Tibial nerve (tissue), 4 donors: ENCODE data around the gene NTNG2. TPM values are rescaled to one million over a fixed set of nuclear protein-coding genes. Genes with fewer than 3 reads are reported as not detected.
A peak's percentile ranks its signal among the peaks of the same experiment; 100 is the strongest.

Source experiments
- DNase-seq, 2 donors: peaks; one replicate each; pipeline ENCODE4 v3.0.0-alpha.2; 2019; ENCODE audit warnings: low spot score in 2 of 2
- H3K27ac ChIP-seq, 4 donors: fragments of 200-600 bp; sonication (generic) in 3 of 4; one replicate each; pipeline ENCODE4 v1.5.1; 2017 to 2019; ENCODE audit warnings: mild to moderate bottlenecking in 1 of 4
- H3K27me3 ChIP-seq, 2 donors: fragments of 200-600 bp; sonication (generic) in 1 of 2; one replicate each; pipeline versions ENCODE4 v1.5.1 to v1.6.0; 2017 to 2019
- H3K36me3 ChIP-seq, 3 donors: fragments of 200-600 bp; sonication (generic); one replicate each; pipeline ENCODE4 v1.5.1; 2018 to 2019
- H3K4me1 ChIP-seq, 4 donors: fragments of 200-600 bp; sonication (generic) in 3 of 4; one replicate each; pipeline ENCODE4 v1.5.1; 2017 to 2019
- H3K4me3 ChIP-seq, 4 donors: fragments of 200-600 bp; sonication (generic) in 3 of 4; one replicate each; pipeline ENCODE4 v1.5.1; 2017 to 2019; ENCODE audit warnings: mild to moderate bottlenecking in 1 of 4, moderate library complexity in 1 of 4
- H3K9me3 ChIP-seq, 4 donors: fragments of 200-600 bp; sonication (generic) in 3 of 4; one replicate each; pipeline ENCODE4 v1.5.1; 2017 to 2019
- CTCF ChIP-seq, 5 experiments: fragments of 200-600 bp in 3 of 5; fragments of 450-650 bp in 2 of 5; sonication (generic) in 3 of 5; IDR thresholded peaks; one replicate each; pipeline ENCODE4 v1.5.1; 2016 to 2019; ENCODE audit warnings: antibody characterized with exemption in 5 of 5, mild to moderate bottlenecking in 3 of 5, moderate library complexity in 2 of 5
- EP300 ChIP-seq, 2 donors: sonication (generic); formaldehyde crosslinking; IDR thresholded peaks; one replicate each; pipeline ENCODE4 v1.6.1; 2017; ENCODE audit warnings: antibody characterized with exemption in 2 of 2, mild to moderate bottlenecking in 1 of 2
- POLR2A ChIP-seq, 2 donors: fragments of 450-650 bp; IDR thresholded peaks; one replicate each; pipeline ENCODE4 v1.6.1; 2017; ENCODE audit warnings: antibody characterized with exemption in 2 of 2, mild to moderate bottlenecking in 2 of 2, moderate library complexity in 2 of 2
- WGBS, 2 donors: methylation state at CpG; one replicate each; pipeline ENCODE4 v1.1.5; 2018; 5-methylcytosine and 5-hydroxymethylcytosine counted together
- total RNA-seq, 4 donors: library from RNA; depleted of rRNA; stranded (reverse); fragments of >200 nt; gene quantifications; one replicate each; pipeline ENCODE4 v1.1.0, GENCODE V29; 2016

The NTNG2 gene
- total RNA-seq, 4 donors from 2014 or later, result 0.63 to 21.4 (median 1.0) TPM

GRCh38 chr9:132168851-132169250 is 7.0 kb downstream of the NTNG2 start:
- 59 to 73% methylated on average over 6 to 7 of the region's 7 CpGs for WGBS, 2 donors

GRCh38 chr9:132169672-132170392 is 8.0 kb downstream of the NTNG2 start:
- TF ChIP-seq CTCF (IDR thresholded peaks at IDR 0.05), result peak; percentile 67 to 75 (median 74)
- TF ChIP-seq POLR2A (IDR thresholded peaks at IDR 0.05), result no peak

More at GRCh38 chr9:132168851-132169250, 7.0 kb downstream of the NTNG2 start:
- no peaks in the 10 kb centered on the region for H3K9me3 ChIP-seq
- H3K4me3 ChIP-seq, result no peak overlapping the region
- H3K36me3 ChIP-seq, result no peaks in the 10 kb centered on the region
- H3K27ac ChIP-seq, result no peak overlapping the region
- peaks cover 0 to 17% (median 8%) of the 10 kb centered on the region in 4 donors for H3K4me1 ChIP-seq
- no peak for DNase-seq
- peaks cover 0 to 80% of the 10 kb centered on the region in 2 donors for H3K27me3 ChIP-seq
- TF ChIP-seq EP300 (IDR thresholded peaks at IDR 0.05) (no peak), POLR2A (IDR thresholded peaks at IDR 0.05) (no peak), CTCF (IDR thresholded peaks at IDR 0.05) (no peak)

GRCh38 chr9:132171702-132172101 is 9.8 kb downstream of the NTNG2 start:
- TF ChIP-seq CTCF (IDR thresholded peaks at IDR 0.05) (no peak), POLR2A (IDR thresholded peaks at IDR 0.05) (no peak), EP300 (IDR thresholded peaks at IDR 0.05) (no peak)
- WGBS, 2 donors, result 67 to 70% methylated on average over 7 of the region's 7 CpGs
- H3K9me3 ChIP-seq, result peaks cover 0 to 5% (median 0%) of the 10 kb centered on the region in 4 donors
- H3K4me1 ChIP-seq, result no peaks in the 10 kb centered on the region
- no peak for DNase-seq
- H3K27ac ChIP-seq, result no peak overlapping the region
- no peak overlapping the region for H3K4me3 ChIP-seq
- H3K27me3 ChIP-seq, result peaks cover 0 to 56% of the 10 kb centered on the region in 2 donors
- H3K36me3 ChIP-seq, result no peaks in the 10 kb centered on the region

More at GRCh38 chr9:132169672-132170392, 8.0 kb downstream of the NTNG2 start:
- peaks cover 0 to 8% (median 1%) of the 10 kb centered on the region in 4 donors for H3K4me1 ChIP-seq
- H3K4me3 ChIP-seq, result no peak overlapping the region
- no peaks in the 10 kb centered on the region for H3K36me3 ChIP-seq
- no peaks in the 10 kb centered on the region for H3K9me3 ChIP-seq
- H3K27ac ChIP-seq, result no peak overlapping the region
- no peak for DNase-seq
- WGBS, 2 donors, result 28 to 36% methylated on average over 22 to 26 of the region's 26 CpGs
- H3K27me3 ChIP-seq, result peaks cover 0 to 70% of the 10 kb centered on the region in 2 donors

- WGBS, 2 donors, result 70 to 79% methylated on average over 5 of the region's 5 CpGs
- Histone ChIP-seq H3K9me3 (peaks cover 0 to 6% (median 0%) of the 10 kb centered on the region in 4 donors), H3K27ac (no peak overlapping the region), H3K36me3 (no peaks in the 10 kb centered on the region), H3K4me3 (no peak overlapping the region), H3K4me1 (no peaks in the 10 kb centered on the region), H3K27me3 (peaks cover 0 to 52% of the 10 kb centered on the region in 2 donors)
- no peak for TF ChIP-seq POLR2A (IDR thresholded peaks at IDR 0.05)
- TF ChIP-seq CTCF (IDR thresholded peaks at IDR 0.05), result no peak
- no peak for TF ChIP-seq EP300 (IDR thresholded peaks at IDR 0.05)
- DNase-seq, result no peak
These were observed 10.3 kb downstream of the NTNG2 start for GRCh38 chr9:132172185-132172584.

- Histone ChIP-seq H3K4me3 (no peak overlapping the region), H3K9me3 (peaks cover 0 to 6% (median 0%) of the 10 kb centered on the region in 4 donors), H3K36me3 (no peaks in the 10 kb centered on the region), H3K4me1 (no peaks in the 10 kb centered on the region), H3K27me3 (peaks cover 0 to 19% of the 10 kb centered on the region in 2 donors), H3K27ac (no peak overlapping the region)
- TF ChIP-seq POLR2A (IDR thresholded peaks at IDR 0.05) (no peak), CTCF (IDR thresholded peaks at IDR 0.05) (no peak), EP300 (IDR thresholded peaks at IDR 0.05) (no peak)
- no peak for DNase-seq
- 42 to 49% methylated on average over 14 of the region's 14 CpGs for WGBS, 2 donors
These were observed 13.6 kb downstream of the NTNG2 start for GRCh38 chr9:132175431-132175830.
